GM21423 (cell line): Measurements from ENCODE around the gene NDST3.
"Not testable (repeated sequence)": the region's sequence is repeated elsewhere in the genome, so short reads cannot be mapped to it uniquely, and the experiment has no call there.

ENCODE experiments used
- ATAC-seq: cut with Tn5 transposase; IDR thresholded peaks from one replicate; pipeline ENCODE4 v1.9.1; 2021; ENCODE audit warnings: mild to moderate bottlenecking, moderate library complexity; ENCODE audit not compliant: unreplicated experiment

Gene NDST3

DNA sequence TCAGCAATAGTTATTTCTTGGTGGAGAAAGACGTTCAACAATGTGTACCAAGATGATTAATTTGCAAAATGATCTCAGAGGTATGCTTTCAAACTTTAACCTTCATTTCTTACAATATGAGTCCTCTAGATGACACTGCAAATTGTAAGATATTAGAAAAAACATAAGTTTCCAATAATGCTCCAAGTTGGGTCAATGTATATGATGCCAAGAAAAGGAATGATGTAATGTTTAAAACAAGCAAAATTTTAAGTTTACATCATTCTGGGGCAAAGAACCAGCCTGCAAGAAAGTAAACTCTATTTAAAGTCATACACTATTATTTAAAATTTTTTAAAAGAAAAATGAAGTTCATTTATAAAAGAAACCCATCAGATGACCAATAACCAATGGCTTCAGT lies 262.4 kb downstream of the NDST3 start:
- ATAC-seq: no peak

DNA sequence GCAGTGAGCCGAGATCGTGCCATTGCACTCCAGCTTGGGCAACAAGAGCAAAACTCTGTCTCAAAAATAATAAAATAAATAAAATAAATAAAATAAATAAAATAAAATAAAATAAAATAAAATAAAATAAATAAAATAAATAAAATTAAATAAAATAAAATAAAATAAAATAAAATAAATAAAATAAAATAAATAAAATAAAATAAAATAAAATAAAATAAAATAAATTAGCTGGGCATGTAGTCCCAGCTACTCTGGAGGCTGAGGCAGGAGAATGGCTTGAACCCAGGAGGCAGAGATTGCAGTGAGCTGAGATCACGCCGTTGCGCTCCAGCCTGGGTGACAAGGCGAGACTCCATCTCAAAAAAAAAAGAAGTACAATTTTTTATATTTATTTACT lies 265.3 kb downstream of the NDST3 start:
- not testable (repeated sequence) for ATAC-seq

DNA sequence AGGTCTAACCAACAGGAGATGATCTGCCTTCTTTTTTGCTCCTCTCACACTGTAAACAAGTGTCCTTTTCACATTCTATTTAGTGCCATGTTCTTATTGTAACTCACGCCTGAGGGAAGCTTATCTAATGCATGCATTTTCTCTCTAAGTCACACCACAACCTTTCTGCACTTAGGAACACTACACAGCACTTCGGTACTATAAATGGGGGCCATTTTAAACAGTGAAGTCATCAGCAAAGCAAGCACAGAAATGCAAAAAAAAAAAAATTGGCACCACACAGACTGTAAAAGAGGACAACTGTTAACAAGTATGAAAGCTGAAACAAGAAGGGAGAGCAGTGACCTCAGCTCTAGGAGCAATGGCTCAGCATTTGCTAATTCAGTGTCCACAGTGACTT lies 273.4 kb downstream of the NDST3 start:
- ATAC-seq: no peak
